ENCODE data around the gene GOLGB1.

GRCh38 chr3:121641127-121641526 lies 108.4 kb downstream of the GOLGB1 start:
- TF ChIP-seq POLR2A (IDR thresholded peaks at IDR 0.05; ENCODE audit: low read depth, low read length) (no peak), POLR2AphosphoS5 (IDR thresholded peaks at IDR 0.05; ENCODE audit: low read depth, low read length) (no peak), TAF1 (IDR thresholded peaks at IDR 0.05; ENCODE audit: borderline replicate concordance, low read depth, low read length) (no peak)

Data from GM12892 (cell line).